ENCODE measurements around the gene SLC39A12.

Gene SLC39A12

GRCh38 chr10:18071591-18071990 lies 119.9 kb downstream of the SLC39A12 start:
- H3K27me3 ChIP-seq (ENCODE audit: insufficient read depth, low read length, poor library complexity, severe bottlenecking): no peaks in the 10 kb centered on the region
- no peaks in the 10 kb centered on the region for H4K20me1 ChIP-seq (ENCODE audit: insufficient read depth, low read length, poor library complexity, severe bottlenecking)
- TF ChIP-seq CTCF (conservative IDR thresholded peaks at IDR 0.05; ENCODE audit: low read length) (no peak), EZH2phosphoT487 (IDR thresholded peaks at IDR 0.05; ENCODE audit: borderline replicate concordance) (no peak)
- no peak overlapping the region for H3K4me2 ChIP-seq (ENCODE audit: low read depth, low read length, poor library complexity, severe bottlenecking)
- H3K36me3 ChIP-seq (ENCODE audit: insufficient read depth, low read length): no peaks in the 10 kb centered on the region
- H2AFZ ChIP-seq (ENCODE audit: low read length): no peak overlapping the region
- no peak overlapping the region for H3K9ac ChIP-seq (ENCODE audit: low read depth, low read length, poor library complexity, severe bottlenecking)
- no peaks in the 10 kb centered on the region for H3F3A ChIP-seq (ENCODE audit: low read depth)
- no peaks in the 10 kb centered on the region for H3K4me1 ChIP-seq (ENCODE audit: insufficient read depth, low read length, poor library complexity, severe bottlenecking)
- no peaks in the 10 kb centered on the region for H3K9me3 ChIP-seq (ENCODE audit: insufficient read depth, low read depth, low read length)
- no peaks in the 10 kb centered on the region for H3K79me2 ChIP-seq (ENCODE audit: insufficient read depth, low read length)
- no peaks in the 10 kb centered on the region for H3K9me2 ChIP-seq (replicated peaks; ENCODE audit: low read depth, low read length)
- no peak overlapping the region for H3K4me3 ChIP-seq (ENCODE audit: low read length, poor library complexity, severe bottlenecking)

GRCh38 chr10:18073314-18073713 lies 121.6 kb downstream of the SLC39A12 start:
- Histone ChIP-seq H3K27me3 (ENCODE audit: insufficient read depth, low read length, poor library complexity, severe bottlenecking) (no peaks in the 10 kb centered on the region), H3K4me1 (ENCODE audit: insufficient read depth, low read length, poor library complexity, severe bottlenecking) (no peaks in the 10 kb centered on the region), H3K4me2 (ENCODE audit: low read depth, low read length, poor library complexity, severe bottlenecking) (no peak overlapping the region), H2AFZ (ENCODE audit: low read length) (no peak overlapping the region), H3K79me2 (ENCODE audit: insufficient read depth, low read length) (no peaks in the 10 kb centered on the region), H3K9me3 (ENCODE audit: insufficient read depth, low read depth, low read length) (no peaks in the 10 kb centered on the region), H3K9ac (ENCODE audit: low read depth, low read length, poor library complexity, severe bottlenecking) (no peak overlapping the region), H3K36me3 (ENCODE audit: insufficient read depth, low read length) (no peaks in the 10 kb centered on the region), H3K4me3 (ENCODE audit: low read length, poor library complexity, severe bottlenecking) (no peak overlapping the region), H3K9me2 (replicated peaks; ENCODE audit: low read depth, low read length) (no peaks in the 10 kb centered on the region), H3F3A (ENCODE audit: low read depth) (no peaks in the 10 kb centered on the region), H4K20me1 (ENCODE audit: insufficient read depth, low read length, poor library complexity, severe bottlenecking) (no peaks in the 10 kb centered on the region)
- TF ChIP-seq EZH2phosphoT487 (IDR thresholded peaks at IDR 0.05; ENCODE audit: borderline replicate concordance): no peak
- no peak for TF ChIP-seq CTCF (conservative IDR thresholded peaks at IDR 0.05; ENCODE audit: low read length)

GRCh38 chr10:18075881-18076280 lies 124.2 kb downstream of the SLC39A12 start:
- Histone ChIP-seq H3K9me2 (replicated peaks; ENCODE audit: low read depth, low read length) (no peaks in the 10 kb centered on the region), H3K4me2 (ENCODE audit: low read depth, low read length, poor library complexity, severe bottlenecking) (no peak overlapping the region), H3K9me3 (ENCODE audit: insufficient read depth, low read depth, low read length) (no peaks in the 10 kb centered on the region), H3F3A (ENCODE audit: low read depth) (no peaks in the 10 kb centered on the region), H3K4me3 (ENCODE audit: low read length, poor library complexity, severe bottlenecking) (no peak overlapping the region), H2AFZ (ENCODE audit: low read length) (no peak overlapping the region), H3K27me3 (ENCODE audit: insufficient read depth, low read length, poor library complexity, severe bottlenecking) (no peaks in the 10 kb centered on the region), H3K9ac (ENCODE audit: low read depth, low read length, poor library complexity, severe bottlenecking) (no peak overlapping the region), H3K36me3 (ENCODE audit: insufficient read depth, low read length) (no peaks in the 10 kb centered on the region), H3K4me1 (ENCODE audit: insufficient read depth, low read length, poor library complexity, severe bottlenecking) (no peaks in the 10 kb centered on the region), H4K20me1 (ENCODE audit: insufficient read depth, low read length, poor library complexity, severe bottlenecking) (no peaks in the 10 kb centered on the region), H3K79me2 (ENCODE audit: insufficient read depth, low read length) (no peaks in the 10 kb centered on the region)
- no peak for TF ChIP-seq EZH2phosphoT487 (IDR thresholded peaks at IDR 0.05; ENCODE audit: borderline replicate concordance)
- no peak for TF ChIP-seq CTCF (conservative IDR thresholded peaks at IDR 0.05; ENCODE audit: low read length)
